Forelimb muscle (tissue), 1 donor: ENCODE measurements around the gene ZNF784. TPM values are rescaled to one million over a fixed set of nuclear protein-coding genes. Genes with fewer than 3 reads are reported as not detected.
A peak's percentile ranks its signal among the peaks of the same experiment; 100 is the strongest.

Experiments used
- DNase-seq: peaks from one replicate; pipeline ENCODE4 v3.0.0-alpha.2; 2013; ENCODE audit warnings: low read depth
- polyA plus RNA-seq: library from polyadenylated mRNA; unstranded; fragments of 120-200 nt; gene quantifications from one replicate; pipeline ENCODE4 v1.2.1, GENCODE V29; 2013; ENCODE audit not compliant: insufficient read length

The ZNF784 gene
- polyA plus RNA-seq, 1 donor: 10.0 TPM

DNA sequence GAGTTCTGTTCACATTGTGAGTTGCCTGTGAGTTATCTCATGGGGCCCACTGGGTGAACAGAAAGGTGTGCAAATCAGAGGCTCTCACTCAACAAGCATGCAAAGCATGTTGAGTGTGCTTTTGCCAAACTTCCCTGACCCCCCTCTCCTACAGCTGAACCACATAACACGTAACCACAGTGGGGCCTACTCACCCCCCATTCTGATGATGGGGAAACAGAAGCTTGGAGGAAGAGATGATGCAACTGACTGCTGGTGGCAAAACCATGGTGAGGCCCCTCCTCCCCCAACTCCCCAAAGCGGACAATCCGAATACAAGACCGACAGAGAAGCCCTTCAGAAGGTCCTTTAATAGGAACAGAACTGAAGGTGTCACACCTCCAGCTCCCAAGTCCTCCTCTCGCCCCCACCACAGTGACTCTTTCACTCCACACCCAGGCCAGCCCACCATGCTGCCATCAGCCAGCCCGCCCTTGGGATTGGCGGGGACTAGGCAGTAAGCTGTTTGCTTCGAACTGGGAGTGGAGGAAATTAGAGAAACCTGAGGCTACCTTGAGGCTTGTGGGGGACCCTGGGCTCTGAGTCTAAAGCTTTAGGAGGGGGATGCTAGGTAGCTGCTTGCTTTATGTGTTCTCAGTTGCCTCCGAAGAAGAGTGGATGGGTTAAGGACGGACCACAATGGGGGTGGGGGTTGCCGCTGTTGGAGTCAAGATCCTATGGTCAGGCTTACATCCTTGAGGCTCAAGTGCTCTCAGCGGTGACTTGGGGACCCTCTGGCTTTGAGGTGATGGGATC lies 3.8 kb downstream of the ZNF784 start:
- DNase-seq: no peak

DNA sequence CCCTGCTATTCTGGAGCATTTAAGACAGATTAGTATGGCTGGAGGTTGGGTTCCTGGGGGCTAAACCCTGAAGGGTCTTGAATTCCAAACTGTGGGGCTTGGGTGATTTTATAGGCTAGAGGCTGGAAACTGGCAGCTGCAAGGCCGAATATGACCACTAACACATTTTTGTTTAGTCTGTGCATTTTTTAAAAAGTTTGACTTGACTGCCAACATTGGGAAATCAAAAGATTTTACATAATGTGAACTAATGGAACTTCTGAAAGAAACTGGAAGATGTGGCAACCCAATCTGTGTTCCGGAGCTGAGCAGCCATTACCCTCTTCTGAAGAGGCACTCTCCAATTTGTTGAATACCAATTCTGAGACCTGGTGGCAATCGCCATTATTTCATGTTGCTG lies 5.1 kb downstream of the ZNF784 start:
- DNase-seq: no peak

DNA sequence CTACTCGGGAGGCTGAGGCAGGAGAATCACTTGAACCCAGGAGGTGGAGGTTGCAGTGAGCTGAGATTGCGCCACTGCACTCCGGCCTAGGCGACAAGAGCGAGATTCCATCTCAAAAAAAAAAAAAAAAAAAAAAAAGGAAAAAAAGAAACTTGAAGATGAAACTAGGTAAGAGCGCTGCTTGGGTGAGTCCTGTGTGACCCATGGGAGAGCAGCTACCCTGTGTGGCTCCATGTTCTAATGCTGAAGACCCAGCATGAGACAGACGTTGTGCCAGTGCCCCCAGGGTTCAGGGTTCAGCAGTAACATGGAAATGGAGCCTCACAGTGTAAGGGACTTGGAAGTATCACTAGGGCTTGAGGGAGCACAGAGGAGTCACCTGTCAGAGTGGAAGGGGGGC lies 5.9 kb downstream of the ZNF784 start:
- DNase-seq: no peak

DNA sequence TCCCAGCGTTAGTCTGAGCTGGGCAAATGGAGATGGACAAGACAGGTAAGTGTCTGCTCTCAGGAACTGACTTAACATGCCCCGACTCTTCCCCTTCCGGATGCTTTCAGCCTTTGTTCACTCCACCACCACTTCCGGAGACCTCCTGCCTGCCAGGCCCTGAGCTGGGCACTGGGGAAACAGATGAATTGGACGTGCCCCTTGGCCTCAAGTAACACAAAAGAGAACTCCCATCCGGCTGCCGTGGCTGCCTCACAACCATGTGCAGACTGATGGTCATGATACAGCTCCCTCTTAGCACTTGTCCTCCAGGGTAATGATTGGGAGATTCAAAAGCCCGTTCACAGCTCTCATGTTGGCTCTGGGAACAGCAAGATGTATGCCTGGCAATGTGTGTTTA lies 6.9 kb downstream of the ZNF784 start:
- no peak for DNase-seq

DNA sequence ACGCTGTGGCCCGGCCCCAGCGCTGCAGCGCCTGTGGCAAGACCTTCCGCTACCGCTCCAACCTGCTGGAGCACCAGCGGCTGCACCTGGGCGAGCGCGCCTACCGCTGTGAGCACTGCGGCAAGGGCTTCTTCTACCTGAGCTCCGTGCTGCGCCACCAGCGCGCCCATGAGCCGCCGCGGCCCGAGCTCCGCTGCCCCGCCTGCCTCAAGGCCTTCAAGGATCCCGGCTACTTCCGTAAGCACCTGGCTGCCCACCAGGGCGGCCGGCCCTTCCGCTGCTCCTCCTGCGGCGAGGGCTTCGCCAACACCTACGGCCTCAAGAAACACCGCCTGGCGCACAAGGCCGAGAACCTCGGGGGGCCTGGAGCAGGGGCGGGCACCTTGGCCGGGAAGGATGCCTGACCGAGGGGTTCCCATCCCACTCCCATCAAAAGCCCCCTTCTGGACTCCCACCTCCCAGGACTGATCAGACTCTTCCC lies 7.9 kb downstream of the ZNF784 start:
- no peak for DNase-seq

DNA sequence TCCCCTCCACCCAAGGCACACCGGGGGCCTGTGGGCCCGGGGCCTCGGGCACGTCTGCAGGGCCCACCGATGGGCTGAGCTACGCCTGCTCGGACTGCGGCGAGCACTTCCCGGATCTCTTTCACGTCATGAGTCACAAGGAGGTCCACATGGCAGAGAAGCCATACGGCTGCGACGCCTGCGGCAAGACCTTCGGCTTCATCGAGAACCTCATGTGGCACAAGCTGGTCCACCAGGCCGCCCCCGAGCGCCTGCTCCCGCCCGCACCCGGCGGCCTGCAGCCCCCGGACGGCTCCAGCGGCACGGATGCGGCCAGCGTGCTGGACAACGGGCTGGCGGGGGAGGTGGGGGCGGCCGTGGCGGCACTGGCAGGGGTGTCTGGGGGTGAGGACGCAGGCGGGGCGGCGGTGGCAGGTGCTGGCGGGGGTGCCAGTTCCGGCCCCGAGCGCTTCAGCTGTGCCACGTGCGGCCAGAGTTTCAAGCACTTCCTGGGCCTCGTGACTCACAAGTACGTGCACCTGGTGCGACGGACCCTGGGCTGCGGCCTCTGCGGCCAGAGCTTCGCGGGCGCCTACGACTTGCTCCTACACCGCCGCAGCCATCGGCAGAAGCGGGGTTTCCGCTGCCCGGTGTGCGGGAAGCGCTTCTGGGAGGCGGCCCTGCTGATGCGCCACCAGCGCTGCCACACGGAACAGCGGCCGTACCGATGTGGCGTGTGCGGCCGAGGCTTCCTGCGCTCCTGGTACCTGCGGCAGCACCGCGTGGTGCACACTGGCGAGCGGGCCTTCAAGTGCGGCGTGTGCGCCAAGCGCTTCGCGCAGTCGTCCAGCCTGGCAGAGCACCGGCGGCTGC lies 8.6 kb downstream of the ZNF784 start:
- no peak for DNase-seq

DNA sequence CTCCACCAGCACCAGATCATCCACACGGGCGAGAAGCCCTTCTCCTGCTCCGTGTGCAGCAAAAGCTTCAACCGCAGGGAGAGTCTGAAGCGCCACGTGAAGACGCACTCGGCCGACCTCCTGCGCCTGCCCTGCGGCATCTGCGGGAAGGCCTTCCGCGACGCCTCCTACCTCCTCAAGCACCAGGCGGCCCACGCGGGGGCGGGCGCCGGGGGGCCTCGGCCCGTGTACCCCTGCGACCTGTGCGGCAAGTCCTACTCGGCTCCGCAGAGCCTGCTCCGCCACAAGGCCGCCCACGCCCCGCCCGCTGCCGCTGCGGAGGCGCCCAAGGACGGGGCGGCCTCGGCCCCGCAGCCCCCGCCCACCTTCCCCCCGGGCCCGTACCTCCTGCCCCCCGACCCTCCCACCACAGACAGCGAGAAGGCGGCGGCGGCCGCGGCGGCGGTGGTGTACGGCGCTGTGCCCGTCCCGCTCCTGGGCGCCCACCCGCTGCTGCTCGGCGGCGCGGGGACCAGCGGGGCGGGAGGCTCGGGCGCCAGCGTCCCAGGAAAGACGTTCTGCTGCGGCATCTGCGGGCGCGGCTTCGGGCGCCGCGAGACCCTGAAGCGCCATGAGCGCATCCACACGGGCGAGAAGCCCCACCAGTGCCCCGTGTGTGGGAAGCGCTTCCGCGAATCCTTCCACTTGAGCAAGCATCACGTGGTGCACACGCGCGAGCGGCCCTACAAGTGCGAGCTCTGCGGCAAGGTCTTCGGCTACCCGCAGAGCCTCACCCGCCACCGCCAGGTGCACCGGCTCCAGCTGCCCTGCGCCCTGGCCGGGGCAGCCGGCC lies 9.4 kb downstream of the ZNF784 start:
- no peak for DNase-seq

DNA sequence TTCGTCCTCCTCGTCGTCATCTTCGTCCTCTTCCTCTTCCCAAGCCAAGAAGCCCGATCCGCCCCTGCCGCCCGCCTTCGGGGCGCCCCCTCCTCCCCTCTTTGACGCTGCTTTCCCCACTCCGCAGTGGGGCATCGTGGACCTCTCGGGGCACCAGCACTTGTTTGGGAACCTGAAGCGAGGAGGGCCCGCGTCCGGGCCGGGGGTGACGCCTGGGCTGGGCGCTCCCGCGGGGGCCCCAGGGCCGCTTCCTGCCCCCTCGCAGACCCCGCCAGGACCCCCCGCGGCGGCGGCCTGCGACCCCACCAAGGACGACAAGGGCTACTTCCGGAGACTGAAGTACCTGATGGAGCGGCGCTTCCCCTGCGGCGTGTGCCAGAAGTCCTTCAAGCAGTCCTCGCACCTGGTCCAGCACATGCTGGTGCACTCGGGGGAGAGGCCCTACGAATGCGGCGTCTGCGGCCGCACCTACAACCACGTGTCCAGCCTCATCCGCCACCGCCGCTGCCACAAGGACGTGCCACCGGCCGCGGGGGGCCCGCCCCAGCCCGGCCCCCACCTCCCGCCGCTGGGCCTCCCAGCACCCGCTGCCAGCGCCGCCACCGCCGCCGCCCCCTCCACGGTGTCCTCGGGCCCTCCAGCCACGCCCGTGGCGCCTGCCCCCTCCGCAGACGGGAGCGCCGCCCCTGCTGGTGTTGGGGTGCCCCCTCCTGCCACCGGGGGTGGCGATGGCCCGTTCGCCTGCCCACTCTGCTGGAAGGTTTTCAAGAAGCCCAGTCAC lies 10.2 kb downstream of the ZNF784 start:
- DNase-seq: no peak

DNA sequence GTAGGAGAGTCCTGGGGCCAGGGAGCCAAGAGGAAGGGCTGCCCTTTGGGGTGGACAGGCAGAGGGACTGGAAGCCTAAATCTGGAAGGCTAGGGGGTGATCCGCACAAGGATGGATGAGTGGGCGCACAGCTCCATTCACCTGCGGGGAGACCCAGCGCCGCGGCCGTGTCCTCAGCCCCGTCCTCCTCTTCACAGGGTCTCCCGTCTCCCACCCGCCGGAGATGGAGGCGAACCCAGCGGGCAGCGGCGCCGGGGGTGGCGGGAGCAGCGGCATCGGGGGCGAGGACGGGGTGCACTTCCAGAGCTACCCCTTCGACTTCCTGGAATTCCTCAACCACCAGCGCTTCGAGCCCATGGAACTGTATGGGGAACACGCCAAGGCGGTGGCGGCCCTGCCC lies 11.0 kb downstream of the ZNF784 start:
- no peak for DNase-seq

DNA sequence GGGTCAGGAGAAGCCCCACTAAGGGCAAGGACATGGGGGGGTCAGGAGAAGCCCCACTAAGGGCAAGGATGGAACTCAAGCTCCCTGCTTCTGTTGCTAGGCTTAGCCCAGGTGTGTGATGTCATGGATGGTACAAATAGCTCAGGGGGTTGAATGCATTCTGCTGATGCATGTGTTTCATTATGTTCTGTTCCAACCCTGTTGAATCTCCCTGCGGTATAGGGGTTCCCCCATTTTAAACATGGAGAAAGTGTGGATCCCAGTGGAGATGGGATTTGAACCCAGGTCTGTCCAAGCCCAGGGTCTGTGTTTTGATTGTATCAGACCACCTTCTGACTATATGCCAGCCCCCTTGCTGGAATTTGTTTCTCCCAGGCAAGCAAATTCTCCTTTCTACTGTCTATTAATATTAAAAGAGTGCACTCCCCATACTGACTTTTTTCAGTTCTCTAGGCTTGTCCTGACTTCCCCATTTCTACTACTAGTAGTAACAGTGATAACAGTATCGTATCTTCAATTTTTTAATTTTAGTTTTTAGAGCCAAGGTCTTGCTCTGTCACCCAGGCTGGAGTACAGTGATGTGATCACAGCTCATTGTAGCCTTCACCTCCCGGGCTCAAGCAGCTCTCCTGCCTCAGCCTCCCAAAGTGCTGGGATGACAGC lies 12.3 kb downstream of the ZNF784 start:
- no peak for DNase-seq

DNA sequence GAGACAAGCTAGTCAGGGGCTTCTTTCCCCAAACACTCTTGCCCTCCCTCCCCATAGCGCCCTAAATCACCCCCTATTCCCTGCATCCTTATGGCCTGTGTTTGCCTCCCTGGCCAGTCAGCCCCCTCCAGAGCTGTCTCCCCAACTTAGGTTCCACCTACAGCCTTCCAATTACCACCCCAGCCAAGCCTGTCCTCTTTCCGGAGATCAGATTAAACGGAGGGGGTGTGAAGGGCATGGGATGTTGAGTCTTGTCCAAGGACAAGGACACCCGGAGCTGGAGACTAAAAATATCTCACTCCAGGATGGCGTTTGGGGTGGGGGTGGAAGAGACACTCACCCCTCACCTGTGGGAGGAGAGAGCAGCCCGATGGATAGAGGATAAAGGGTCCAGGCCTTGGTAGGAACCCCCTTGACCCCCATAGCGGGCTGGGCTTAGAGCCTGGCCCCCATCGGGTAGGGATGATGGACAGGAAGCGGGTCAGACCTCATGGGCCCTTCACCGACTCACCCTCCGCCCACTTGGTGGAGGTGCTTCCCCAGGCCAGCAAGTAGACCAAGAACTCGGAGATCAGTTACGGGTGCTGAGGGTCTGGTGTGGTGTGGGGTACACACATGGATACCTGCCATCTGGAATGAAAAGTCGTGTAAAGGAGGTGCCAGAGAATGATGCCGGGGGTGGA lies 12.9 kb downstream of the ZNF784 start:
- DNase-seq: no peak

DNA sequence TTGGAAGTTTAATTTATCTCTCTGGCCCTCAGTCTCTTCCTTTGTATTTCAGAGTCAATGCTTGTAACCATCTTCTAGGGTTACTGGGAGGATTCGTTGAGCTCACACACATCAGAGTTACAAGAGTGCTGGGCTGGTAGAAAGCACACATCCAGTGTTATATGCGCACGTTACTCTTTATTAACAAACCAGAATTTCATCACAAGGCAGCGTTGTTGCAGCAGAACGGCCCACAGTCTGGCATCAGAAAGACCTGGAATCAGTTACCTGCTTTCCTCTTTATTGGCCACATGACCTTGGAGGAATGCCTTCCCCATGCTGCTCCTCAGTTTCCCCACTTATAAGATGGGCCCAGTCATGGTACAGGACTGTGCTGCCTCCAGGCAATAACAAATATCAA lies 15.0 kb downstream of the ZNF784 start:
- DNase-seq: no peak

DNA sequence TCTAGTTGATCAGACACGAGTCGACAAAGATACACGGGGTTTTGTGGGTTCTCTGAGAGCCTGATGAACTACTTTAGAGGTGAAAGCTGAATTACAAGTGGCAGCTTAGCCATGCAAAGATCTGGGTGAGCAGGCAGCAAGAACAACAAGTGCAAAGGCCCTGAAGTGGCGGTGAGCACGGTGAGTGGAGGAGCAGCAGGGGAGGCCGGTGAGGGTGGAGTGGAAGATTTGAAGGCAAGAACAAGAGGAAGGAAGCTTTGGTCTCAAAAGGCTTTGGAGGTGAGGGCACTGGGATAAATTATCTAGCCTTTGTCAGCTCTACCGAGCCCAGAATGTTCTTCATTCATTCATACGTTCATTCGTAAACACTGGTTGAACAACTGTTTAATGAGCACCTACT lies 17.5 kb downstream of the ZNF784 start:
- no peak for DNase-seq

DNA sequence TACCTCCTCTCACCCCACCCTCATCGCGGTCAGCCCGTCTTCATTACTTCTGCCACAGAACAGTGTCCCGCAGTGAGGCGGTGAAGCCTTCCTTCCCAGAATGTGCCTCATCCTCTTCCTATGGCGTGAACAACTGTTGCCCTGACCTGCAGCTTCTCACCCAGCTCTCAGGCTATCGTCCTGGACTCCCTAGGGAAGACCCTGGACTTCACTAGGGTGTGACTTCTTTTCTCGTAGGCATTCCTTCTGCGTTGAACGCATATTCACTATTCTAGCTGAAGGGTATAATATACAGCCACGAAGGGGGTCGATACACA lies 17.9 kb downstream of the ZNF784 start:
- no peak for DNase-seq

DNA sequence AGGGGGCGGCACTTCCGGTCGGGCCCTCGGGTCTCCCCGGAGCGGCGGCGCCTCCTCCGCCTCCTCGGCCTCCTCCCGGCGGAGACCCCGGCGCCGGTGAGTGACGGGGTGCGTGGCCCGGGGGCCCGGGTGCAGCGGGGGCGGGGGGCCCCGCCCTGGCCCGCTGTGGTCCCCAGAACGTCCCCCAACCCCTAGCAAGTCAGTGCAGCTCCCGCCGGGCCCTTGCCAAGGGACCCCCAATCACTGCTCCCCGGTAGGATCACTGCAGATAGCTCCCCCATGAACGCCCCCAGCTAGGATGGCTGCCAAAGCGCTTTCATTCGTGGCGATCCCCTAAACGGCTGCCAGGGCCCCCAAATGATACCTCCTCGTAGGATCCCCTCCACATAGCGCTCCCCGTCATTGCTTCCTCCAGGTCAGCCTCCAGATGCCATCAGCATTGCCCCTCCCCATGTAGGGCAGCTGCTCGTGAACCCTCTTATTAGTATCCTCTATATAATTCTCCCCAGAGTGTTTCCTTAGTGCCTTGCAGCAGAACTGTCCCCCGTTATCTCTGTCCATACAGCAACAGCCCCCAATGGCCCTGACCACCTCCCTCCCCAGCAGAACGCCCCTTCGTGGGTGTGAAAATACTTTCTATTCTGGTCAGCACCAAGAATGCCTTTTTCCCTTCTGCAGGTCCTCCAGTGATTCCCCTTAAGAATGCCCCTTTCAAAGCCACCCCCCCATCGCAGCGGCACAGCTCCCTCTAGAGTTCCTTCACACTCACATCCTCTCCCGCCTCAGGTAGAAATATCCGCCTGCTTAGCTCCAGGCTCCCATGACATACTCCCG lies 18.5 kb downstream of the ZNF784 start, which contains the start of gene ZNF865:
TSS of gene ZNF865 (plus strand) at position 11 of the 834 bp plus-strand sequence. CDS start 7,972 bp downstream, outside the sequence.
- DNase-seq: no peak

DNA sequence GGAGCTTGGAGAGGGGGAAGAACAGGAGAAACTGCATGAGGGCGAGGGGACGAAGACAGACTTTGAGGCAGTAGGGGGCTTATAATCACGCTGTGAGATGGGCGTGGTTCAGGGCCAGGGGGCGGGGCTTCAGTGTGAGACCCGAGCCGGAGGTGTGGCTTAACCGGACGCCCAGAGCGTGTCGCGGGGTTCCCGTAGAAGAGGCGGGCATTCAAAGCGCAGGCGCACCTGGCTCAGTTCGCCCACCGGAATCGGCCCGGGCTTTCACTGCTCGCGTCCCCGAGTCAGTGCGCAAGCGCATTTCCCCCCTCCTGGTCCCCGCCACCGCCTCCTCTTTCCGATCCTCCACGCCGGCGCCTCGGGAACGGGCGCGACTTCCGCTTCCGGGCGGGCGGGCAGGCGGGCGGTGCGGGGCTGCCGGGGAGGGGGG lies 19.1 kb downstream of the ZNF784 start:
- peak; percentile 88 for DNase-seq

DNA sequence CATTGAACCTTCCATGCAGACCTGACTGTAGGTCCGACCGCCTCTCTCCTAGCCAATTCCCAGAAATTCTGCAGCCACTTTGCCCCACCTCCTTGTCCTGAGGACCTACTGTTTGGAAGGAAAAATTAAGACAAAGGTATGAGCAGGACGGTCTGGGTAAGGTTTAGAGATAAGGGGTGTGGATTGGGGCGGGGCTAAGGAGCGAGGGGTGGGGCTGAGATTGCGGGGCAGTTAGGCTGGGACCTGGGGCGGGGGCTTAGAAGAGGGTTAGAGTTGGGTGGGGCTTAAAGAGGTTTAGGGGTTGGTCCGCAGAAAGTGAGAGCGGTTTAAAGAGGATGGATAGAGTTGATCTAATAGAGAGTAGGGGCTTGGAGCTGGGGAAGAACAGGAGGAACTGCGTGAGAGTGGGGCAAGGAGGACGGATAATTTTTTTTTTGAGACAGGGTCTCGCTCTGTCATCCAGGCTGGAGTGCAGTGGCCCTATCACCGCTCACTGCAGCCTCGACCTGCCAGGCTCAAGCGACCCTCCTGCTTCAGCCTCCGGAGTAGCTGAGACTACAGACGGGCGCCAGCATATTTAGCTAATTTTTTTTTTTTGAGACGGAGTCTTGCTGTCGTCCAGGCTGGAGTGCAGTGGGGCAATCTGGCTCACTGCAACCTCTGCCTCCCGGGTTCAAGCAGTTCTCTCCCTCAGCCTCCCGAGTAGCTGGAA lies 20.6 kb downstream of the ZNF784 start:
- no peak for DNase-seq

DNA sequence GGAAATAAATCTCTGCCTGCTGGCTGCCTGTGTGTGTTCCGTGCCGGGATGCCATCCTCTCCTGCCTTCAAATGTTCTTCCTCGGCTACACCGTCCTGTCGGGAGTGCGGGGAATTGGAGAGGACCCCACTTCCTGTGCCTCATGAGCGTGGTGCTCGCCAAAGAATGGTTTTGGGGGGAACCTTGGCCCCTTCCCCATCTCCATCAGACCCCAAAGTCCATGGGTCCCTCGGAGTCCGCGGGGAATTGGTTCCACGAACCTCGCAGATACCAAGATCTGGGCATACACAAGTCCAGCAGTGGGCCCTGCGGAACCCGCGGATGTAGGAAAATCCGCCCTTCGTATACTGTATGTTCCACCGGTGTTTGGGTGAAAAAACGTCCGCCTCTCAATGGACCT lies 21.3 kb downstream of the ZNF784 start:
- no peak for DNase-seq
